ENCODE results near the gene C2CD4C. TPM values are rescaled to one million over a fixed set of nuclear protein-coding genes. Genes with fewer than 3 reads are reported as not detected.
A peak's percentile ranks its signal among the peaks of the same experiment; 100 is the strongest.
"Not testable (repeated sequence)": the region's sequence is repeated elsewhere in the genome, so short reads cannot be mapped to it uniquely, and the experiment has no call there.

The C2CD4C gene
- total RNA-seq, 1 donor from 2014 or later = 1.1 TPM

DNA sequence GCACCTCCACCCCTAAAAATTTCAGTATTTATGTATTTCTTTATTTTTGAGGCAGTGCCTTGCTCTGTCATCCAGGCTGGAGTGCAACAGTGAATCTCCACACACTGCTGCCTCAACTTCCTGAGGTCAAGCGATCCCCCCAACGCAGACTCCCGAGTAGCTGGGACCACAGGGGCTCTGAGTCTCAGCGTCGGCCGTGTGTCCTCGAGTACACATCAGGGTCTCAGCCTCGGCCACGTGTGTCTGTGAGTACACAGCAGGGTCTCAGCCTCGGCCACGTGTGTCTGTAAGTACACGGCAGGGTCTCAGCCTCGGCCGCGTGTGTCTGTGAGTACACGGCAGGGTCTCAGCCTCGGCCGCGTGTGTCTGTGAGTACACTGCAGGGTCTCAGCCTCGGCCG, 21.2 kb downstream of the C2CD4C start:
- no peaks in the 10 kb centered on the region for H3K36me3 Mint-ChIP-seq (ENCODE audit: low read depth)
- TF ChIP-seq, protein P1, sequence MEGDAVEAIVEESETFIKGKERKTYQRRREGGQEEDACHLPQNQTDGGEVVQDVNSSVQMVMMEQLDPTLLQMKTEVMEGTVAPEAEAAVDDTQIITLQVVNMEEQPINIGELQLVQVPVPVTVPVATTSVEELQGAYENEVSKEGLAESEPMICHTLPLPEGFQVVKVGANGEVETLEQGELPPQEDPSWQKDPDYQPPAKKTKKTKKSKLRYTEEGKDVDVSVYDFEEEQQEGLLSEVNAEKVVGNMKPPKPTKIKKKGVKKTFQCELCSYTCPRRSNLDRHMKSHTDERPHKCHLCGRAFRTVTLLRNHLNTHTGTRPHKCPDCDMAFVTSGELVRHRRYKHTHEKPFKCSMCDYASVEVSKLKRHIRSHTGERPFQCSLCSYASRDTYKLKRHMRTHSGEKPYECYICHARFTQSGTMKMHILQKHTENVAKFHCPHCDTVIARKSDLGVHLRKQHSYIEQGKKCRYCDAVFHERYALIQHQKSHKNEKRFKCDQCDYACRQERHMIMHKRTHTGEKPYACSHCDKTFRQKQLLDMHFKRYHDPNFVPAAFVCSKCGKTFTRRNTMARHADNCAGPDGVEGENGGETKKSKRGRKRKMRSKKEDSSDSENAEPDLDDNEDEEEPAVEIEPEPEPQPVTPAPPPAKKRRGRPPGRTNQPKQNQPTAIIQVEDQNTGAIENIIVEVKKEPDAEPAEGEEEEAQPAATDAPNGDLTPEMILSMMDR (IDR thresholded peaks at IDR 0.05) = no peak
- H3K4me1 Mint-ChIP-seq (ENCODE audit: low read depth) = peaks cover under 1% of the 10 kb centered on the region
- H3K27ac Mint-ChIP-seq (ENCODE audit: unreplicated experiment) = no peak overlapping the region
- no peaks in the 10 kb centered on the region for H3K9me3 Mint-ChIP-seq (ENCODE audit: low read depth)
- DNase-seq (ENCODE audit: low spot score) = peak; percentile 63
- no peak overlapping the region for H3K4me3 Mint-ChIP-seq (ENCODE audit: unreplicated experiment)
- peaks cover 22% of the 10 kb centered on the region for H3K27me3 Mint-ChIP-seq (ENCODE audit: low read depth)

- not testable (repeated sequence) for H3K4me3 Mint-ChIP-seq (ENCODE audit: unreplicated experiment); H3K36me3 Mint-ChIP-seq (ENCODE audit: low read depth); DNase-seq (ENCODE audit: low spot score); H3K4me1 Mint-ChIP-seq (ENCODE audit: low read depth); H3K9me3 Mint-ChIP-seq (ENCODE audit: low read depth); H3K27ac Mint-ChIP-seq (ENCODE audit: unreplicated experiment)
- peaks cover 25% of the 10 kb centered on the region for H3K27me3 Mint-ChIP-seq (ENCODE audit: low read depth)
These were observed 22.2 kb downstream of the C2CD4C start for GRCh38 chr19:386632-387301.

GRCh38 chr19:386189-386588, 22.8 kb downstream of the C2CD4C start:
- not testable (repeated sequence) for H3K27ac Mint-ChIP-seq (ENCODE audit: unreplicated experiment); H3K4me3 Mint-ChIP-seq (ENCODE audit: unreplicated experiment); H3K4me1 Mint-ChIP-seq (ENCODE audit: low read depth); H3K36me3 Mint-ChIP-seq (ENCODE audit: low read depth); H3K9me3 Mint-ChIP-seq (ENCODE audit: low read depth); DNase-seq (ENCODE audit: low spot score)
- TF ChIP-seq, protein P1 (IDR thresholded peaks at IDR 0.05) = peak; percentile 44
- H3K27me3 Mint-ChIP-seq (ENCODE audit: low read depth) = peaks cover 25% of the 10 kb centered on the region

DNA sequence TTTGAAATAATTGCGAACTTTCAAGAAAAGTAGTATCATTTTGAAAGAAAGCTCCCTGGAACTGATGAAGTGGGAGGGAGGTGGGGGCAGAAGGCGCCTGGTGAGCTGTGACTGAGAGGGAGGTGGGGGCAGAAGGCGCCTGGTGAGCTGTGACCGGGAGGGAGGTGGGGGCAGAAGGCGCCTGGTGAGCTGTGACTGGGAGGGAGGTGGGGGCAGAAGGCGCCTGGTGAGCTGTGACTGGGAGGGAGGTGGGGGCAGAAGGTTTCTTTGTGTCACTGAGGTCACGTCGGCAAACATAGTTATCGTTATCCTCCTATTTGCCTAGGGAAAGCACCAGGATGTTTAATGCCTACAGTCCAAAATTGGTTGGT, 24.2 kb downstream of the C2CD4C start:
- H3K4me3 Mint-ChIP-seq (ENCODE audit: unreplicated experiment) = no peak overlapping the region
- no peak overlapping the region for H3K27ac Mint-ChIP-seq (ENCODE audit: unreplicated experiment)
- H3K9me3 Mint-ChIP-seq (ENCODE audit: low read depth) = no peaks in the 10 kb centered on the region
- DNase-seq (ENCODE audit: low spot score) = peak; percentile 46
- H3K27me3 Mint-ChIP-seq (ENCODE audit: low read depth) = peaks cover 25% of the 10 kb centered on the region
- no peaks in the 10 kb centered on the region for H3K36me3 Mint-ChIP-seq (ENCODE audit: low read depth)
- H3K4me1 Mint-ChIP-seq (ENCODE audit: low read depth) = peaks cover 3% of the 10 kb centered on the region
- TF ChIP-seq, protein P1 (IDR thresholded peaks at IDR 0.05) = no peak

- Mint-ChIP-seq H3K4me3 (ENCODE audit: unreplicated experiment) (no peak overlapping the region), H3K9me3 (ENCODE audit: low read depth) (no peaks in the 10 kb centered on the region), H3K27me3 (ENCODE audit: low read depth) (peaks cover 25% of the 10 kb centered on the region), H3K4me1 (ENCODE audit: low read depth) (peaks cover 3% of the 10 kb centered on the region), H3K27ac (ENCODE audit: unreplicated experiment) (no peak overlapping the region), H3K36me3 (ENCODE audit: low read depth) (no peaks in the 10 kb centered on the region)
- TF ChIP-seq, protein P1 (IDR thresholded peaks at IDR 0.05) = peak; percentile 75
- DNase-seq (ENCODE audit: low spot score) = peak; percentile 81
These were observed 24.8 kb downstream of the C2CD4C start for GRCh38 chr19:383922-384798.

All from chondrocyte (in vitro differentiated cells).